GM10266 (cell line): ENCODE measurements around the gene PPAN.

Experiments used
- DNase-seq: peaks from one replicate; pipeline ENCODE4 v3.0.0; 2012; ENCODE audit errors: extremely low spot score
- TF ChIP-seq, protein P1 (sequence below): IDR thresholded peaks from 2 replicates; pipeline ENCODE4 v1.5.1; 2012; ENCODE audit warnings: mild to moderate bottlenecking, low read depth; ENCODE audit not compliant: control insufficient read depth, insufficient read depth; ENCODE audit errors: missing control alignments

Gene PPAN

DNA sequence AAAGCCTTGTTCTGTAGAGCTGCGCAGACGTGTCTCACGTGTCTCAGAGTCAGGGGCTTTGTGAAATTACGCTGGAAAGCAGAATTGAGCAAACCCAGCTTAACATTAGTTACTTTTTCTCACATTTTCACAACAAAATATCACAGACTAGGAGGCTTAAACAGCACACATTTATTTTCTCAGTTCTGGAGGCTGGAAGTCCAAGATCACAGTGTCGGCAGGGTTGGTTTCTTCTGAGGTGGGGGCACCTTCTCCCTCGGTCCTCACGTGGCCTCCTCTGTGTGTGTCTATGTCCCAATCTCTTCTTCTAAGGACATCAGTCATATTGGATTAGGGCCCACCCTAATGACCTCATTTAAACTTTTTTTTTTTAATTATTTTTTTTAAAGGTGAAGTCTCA lies 18.3 kb downstream of the PPAN start:
- no peak for DNase-seq
- TF ChIP-seq, protein P1, sequence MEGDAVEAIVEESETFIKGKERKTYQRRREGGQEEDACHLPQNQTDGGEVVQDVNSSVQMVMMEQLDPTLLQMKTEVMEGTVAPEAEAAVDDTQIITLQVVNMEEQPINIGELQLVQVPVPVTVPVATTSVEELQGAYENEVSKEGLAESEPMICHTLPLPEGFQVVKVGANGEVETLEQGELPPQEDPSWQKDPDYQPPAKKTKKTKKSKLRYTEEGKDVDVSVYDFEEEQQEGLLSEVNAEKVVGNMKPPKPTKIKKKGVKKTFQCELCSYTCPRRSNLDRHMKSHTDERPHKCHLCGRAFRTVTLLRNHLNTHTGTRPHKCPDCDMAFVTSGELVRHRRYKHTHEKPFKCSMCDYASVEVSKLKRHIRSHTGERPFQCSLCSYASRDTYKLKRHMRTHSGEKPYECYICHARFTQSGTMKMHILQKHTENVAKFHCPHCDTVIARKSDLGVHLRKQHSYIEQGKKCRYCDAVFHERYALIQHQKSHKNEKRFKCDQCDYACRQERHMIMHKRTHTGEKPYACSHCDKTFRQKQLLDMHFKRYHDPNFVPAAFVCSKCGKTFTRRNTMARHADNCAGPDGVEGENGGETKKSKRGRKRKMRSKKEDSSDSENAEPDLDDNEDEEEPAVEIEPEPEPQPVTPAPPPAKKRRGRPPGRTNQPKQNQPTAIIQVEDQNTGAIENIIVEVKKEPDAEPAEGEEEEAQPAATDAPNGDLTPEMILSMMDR = no peak

DNA sequence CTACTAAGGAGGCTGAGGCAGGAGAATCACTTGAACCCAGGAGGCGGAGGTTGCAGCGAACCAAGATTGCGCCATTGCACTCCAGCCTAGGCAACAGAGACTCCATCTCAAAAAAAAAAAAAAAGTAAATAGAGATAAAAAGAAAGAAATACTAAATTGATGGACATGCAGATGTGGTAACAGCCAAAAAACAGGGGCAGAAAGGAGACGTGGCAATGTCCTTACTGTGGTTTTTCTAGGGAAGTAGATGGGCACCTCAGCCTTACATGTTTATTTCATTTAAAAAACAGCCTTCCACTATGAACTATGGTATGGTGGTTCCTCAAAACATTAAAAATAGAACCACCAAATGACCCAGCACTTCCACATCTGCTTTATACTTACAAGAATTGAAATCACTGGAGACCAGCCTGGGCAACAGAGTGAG lies 20.1 kb downstream of the PPAN start:
- DNase-seq = no peak
- TF ChIP-seq, protein P1 = no peak

DNA sequence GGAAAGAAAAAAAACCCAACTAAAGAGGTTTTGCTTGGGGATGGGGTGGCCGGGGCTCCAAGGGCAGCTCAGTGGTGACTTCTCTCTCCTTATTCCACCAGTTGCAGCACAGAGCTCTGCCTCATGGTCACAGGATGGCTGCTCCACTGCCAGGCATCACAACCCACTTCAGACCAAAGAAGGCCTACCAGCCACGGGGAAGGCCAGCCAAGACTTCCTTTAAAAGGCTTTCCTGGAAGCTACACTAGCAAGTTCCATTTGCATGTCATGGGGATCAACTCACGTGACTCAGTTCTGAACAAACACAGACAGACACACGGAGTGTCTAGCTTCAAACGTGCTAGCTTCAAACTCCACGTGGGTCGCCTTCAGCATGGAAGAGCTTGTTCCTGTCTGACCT lies 26.7 kb downstream of the PPAN start:
- TF ChIP-seq, protein P1 = no peak
- DNase-seq = no peak

DNA sequence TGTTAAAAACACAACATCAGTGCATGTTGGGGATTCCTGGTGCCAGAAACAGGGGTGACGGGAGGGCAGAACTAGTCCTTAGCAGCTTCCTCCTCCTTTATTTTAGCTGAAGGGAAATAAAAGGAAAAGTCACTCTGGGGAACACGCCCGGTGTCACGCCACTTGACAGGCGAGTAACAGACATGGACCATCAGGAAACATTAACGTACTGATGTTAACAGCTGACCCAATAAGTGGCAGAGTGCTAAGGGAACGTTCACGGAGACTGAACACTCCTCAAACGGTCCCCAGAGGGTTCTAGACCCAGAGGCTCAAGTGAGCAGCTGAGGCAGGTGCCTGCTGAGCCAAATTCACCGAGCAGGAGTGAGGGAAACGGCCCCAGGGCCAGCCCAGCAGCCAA lies 27.4 kb downstream of the PPAN start:
- DNase-seq = no peak
- TF ChIP-seq, protein P1 = no peak

DNA sequence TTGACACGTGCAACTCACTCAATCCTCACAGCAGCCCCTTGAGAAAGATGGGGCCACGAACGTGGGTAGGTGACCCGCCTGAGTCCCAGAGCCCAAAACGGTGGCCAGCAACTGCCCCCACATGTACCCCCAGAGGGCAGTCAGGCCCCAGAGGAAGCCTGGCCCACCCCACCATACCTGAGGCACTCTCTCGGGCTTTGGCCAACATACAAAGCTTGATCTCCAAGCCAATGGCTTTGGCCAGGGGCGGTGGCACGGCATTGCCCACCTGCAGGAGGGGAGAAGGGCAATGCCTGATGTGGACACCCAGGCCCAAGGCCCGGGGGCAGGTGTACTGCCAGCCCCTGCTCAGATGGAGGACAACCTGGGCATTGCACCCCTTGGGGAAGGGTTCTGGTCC lies 27.9 kb downstream of the PPAN start:
- DNase-seq = no peak
- TF ChIP-seq, protein P1 = no peak

DNA sequence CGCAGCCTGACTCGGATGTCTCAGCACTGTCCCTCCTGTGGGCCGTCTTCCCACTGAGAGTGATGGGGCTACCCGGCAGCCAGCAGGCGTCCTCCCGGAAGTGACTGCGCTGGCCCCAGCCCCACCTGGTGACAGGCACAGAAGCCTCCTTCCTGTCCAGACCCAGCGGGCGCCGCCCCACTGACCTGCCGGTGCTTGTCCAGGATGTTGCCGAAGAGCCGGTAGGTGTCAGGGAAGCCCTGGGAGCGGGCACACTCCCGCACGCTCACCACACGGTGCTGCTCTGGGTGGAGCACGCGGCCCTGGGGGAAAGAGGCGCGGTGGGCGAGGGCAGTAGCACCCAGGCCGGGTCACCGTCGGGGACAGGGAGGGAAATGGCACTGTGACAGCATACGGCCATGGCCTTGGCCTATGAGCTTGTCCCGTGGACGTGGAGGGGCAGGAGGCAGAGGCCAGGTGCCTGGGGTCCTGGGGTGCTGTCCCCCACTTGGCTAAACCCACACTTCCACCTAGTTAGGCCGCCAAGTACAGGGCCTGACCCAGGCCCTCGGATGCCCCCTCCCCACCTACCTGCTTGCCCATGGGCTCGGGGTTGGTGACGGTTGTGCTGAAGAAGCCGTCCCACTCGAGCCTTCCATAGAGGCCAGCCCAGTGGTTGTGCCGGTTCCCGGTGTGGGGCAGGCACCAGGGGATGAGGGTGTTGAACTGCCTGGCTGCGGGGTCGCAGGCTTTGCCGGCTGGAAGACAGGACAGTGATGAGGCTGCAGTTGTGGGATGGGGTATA lies 29.6 kb downstream of the PPAN start:
- DNase-seq = no peak
- TF ChIP-seq, protein P1 = no peak

DNA sequence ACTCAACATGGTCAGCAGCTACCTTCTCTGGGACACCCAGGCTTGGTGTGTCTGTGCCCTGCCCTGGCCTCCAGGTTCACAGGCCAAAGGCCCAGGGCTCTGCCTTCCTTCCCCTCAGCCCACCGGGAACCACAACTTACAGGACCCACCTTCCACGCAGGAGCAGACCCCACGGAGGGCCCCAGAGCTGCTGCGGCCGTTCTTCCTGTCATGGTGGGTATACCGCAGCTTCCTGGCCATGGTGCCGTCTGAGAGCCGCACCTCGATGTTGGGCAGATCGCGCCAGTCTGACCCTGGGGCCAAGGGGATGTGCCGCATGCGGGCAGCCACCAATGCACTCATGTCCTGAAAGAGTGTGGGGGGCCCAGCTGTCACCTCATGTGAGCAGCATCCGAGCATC lies 30.8 kb downstream of the PPAN start:
- TF ChIP-seq, protein P1 = no peak
- DNase-seq = no peak
